Measurements from ENCODE around the gene ZNF595.
"Not testable (repeated sequence)": the region's sequence is repeated elsewhere in the genome, so short reads cannot be mapped to it uniquely, and the experiment has no call there.

ZNF595 gene

GRCh38 chr4:86559-87324, 33.6 kb downstream of the ZNF595 start:
- DNase-seq, result not testable (repeated sequence)

GRCh38 chr4:98386-98785, 45.3 kb downstream of the ZNF595 start:
- no peak for DNase-seq

DNA sequence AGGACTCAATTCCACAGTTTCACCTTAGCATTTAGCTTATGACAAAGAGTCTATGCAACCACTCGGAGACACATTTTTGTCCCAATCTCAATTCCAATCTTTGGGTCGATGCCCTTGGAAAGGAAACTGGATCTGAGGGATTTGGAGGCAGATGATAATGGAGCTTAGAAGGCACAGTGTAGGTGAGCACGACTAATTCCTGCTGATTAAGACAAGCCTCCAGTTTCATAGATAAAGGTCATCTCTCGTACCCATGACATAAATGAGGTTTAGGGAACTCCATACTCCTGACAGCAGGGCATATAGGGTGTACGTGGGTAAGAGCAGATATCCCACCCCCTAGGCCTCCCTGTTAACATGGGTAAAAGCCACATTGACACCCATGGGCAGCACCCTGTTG, 46.7 kb downstream of the ZNF595 start:
- DNase-seq, result no peak

- no peak for DNase-seq
Observed at GRCh38 chr4:107083-107443, 53.9 kb downstream of the ZNF595 start.

DNA sequence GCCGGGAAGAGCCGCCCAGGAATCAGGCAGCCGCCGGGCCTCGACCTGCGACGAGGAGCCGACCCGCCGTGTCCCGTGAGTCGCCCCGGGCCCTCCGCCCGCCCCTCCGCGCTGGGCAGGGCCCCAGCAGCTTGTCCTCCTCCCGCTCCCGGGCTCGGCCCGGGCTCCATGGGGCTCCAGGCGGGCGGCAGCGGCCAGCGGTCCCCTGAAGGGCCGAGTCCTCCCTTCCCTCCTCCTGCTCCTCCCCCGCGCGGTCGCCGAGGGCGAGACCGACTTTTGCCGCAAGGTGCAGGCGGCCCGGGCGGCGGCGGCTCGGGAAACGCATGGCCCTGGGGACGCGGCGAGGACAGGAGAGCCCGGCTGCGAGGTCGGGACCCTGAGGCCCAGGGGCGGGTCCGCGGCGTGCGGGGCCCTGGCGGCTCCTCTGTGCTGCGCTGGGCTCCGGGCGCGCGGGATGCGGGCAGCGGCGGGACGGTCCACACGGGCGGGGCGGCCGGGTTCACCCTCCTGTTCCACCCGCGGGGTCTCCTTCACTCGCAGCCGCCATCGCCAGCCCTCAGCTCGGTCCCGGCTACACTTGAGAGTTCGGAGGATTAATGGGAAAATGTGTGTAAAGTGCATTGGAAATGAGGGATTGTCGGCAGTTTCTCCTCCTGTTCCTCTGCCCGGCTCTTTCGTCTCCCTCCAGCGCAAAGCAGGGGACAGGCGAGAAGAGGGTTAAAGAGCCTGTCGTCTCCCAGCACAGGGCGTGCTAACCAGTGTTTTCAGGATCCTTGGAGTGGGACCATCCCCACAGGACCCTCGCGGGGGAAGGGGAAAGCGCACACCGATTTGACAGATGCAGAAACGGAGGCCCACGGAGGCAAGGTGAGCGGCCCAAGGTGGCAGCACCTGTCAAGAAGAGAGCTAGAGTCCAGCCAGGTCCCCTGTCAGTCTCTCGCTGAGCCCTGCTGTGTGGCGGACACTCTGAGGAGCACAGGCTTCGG, 54.6 kb downstream of the ZNF595 start:
- DNase-seq, result no peak

DNA sequence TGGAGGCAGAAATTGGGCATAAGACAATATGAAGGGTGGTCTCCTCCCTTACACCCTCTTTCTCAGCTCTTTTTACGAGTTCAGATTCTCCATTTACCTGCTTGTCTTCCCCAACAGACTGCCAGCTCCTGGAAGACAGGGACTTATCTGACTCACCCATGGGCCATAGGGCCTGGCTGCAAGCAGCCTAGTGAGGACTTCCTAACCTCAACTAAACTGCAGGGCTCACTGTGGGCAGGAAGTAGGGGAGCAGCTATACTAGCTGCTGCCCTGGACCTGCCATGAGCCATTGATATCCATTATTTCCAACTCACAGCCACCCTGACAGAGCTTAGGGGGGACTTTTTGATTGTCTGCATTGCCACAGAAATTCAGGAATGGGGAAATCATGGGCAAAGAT, 59.6 kb downstream of the ZNF595 start:
- no peak for DNase-seq

GRCh38 chr4:113732-114131, 60.6 kb downstream of the ZNF595 start:
- DNase-seq, result no peak

- no peak for DNase-seq
Observed at GRCh38 chr4:114149-114548, 61.0 kb downstream of the ZNF595 start.

GRCh38 chr4:116499-116898, 63.4 kb downstream of the ZNF595 start:
- DNase-seq, result no peak

GRCh38 chr4:120616-121015, 67.5 kb downstream of the ZNF595 start:
- DNase-seq, result no peak

DNA sequence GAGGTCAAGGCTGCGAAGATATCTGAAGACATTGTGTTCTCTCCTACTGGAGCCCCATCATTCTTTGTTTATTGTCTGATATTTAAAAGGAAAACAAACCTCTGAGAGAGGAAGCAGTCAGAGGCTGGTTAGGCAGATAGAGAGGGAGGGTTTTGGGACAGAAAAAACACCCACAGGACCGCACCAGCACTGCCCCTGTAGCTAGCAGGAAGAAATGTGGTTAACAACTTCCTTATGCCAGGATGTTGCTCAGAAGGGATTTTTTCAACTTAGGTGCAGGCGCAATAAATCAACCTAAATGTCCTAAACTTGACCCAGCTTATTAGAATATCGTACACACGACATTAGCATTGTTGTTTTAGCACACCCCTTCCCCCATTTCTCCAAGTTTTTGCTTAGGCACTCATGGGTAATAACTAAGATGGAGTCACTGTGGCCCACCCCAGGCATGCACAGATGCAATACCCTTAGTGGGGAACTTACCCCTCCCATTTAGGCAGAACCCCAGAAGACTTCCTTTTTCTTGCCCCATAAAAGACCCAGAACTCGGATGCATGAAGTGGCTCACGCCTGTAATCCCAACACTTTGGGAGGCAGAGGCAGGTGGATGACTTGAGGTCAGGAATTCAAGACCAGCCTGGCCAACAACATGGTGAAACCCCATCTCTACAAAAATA, 68.4 kb downstream of the ZNF595 start:
- DNase-seq, result peak; percentile 34

DNA sequence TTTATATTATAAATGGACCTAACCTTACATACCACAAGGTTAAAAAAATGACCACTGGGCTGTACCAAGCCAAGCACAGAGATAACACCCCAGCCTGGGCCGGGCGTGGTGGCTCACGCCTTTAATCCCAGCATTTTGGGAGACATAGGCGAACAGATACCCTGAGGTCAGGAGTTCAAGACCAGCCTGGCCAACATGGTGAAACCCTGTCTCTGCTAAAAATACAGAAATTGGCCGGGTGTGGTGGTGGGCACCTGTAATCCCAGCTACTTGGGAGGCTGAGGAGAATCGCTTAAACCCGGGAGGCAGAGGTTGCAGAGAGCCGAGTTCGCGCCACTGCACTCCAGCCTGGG, 70.8 kb downstream of the ZNF595 start:
- DNase-seq, result not testable (repeated sequence)

DNA sequence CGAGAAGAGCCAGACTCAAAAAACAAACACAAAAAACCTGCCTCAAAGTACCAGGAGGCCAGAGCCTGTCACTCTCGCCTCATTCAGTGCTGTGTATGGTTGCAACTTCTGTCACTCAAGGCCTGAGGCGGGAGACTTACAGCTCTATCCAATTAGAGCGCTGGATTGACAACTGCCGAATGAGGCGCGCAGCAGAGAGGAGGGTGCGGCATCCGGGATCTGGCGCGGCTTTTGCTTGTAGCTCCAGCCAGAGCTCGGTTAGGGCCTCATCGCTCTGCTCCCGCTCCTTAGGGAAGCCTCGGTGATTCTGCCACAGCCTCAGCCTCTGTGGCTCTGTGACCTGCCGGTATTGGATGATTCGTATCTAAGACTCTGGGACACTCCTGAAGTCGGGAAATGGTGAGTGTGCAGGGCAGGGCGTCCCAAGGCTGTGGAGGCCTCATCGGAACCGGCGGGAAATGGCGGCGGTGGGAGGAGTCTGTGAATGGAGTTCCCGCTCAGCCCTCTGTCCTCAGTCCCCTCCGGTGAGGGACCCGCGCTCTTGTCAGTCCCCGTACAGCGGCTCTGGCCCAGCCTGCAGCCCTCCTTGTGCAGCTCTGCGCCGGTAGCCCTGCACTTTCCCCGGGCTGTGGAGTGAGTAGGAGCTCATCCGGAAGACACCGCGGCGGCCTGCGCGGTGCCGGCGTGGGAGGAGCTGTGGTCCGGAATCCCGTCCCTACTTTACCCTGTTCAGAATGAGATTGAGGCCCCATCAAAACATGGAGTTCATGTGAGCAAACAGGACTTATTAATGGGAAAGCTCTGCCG, 71.4 kb downstream of the ZNF595 start, which contains the start of gene ZNF718:
TSS of gene ZNF718 (plus strand) at position 227 of the 807 bp plus-strand sequence. CDS start at position 397, 170 bp downstream.
- peak; percentile 88 for DNase-seq

DNA sequence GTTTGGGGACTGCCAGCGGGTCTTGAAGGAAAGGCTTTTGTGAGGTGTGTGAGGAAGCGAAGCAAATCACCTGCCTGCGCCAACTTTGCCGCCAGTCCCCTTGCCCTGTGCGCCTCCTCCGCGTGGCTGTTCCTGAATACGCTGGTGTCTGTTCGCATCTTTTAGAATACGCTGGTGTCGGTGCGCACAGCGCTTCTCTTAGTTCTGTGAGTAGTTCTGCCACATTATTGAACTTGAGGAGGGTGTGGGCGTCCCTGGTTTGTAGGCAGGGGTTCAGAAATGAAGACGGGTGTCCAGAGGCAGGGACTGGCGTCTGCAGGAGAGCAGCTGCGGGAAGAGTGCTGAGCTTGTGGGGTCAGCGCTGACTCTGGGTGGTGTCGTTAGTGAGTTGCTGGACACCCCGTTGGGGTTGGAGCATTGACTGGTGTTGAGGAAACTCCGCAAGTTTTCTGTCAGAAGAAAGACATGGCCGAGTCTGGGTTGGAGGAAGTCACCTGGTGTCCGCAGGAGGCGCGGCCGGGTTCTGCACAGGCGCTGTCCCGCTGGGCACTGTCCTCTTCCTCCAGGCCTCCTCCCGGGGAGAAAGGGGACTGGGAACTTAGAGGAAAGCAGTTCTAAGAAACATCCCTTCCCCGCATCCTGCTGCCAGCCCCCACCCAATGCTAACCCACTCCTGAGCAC, 72.1 kb downstream of the ZNF595 start:
- DNase-seq, result peak; percentile 10

DNA sequence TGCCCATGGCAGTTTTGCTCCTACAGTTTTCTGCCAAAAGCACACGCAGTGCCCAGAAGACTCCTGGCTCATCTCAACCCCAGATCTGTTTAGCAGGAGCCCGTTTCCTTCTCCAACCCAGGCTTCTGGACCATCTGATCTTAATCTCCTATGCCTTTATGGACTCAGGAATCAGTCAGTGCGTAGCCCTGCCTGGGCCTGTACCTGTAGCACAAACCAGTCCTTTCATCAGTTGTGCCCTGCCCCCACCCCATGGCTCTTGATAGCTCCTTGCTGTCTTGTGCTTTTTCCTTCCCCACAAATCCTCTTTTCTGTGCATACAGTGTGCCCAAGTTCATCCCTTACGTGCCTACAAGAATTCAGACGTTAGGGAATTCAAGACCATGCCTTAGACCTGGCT, 72.7 kb downstream of the ZNF595 start:
- DNase-seq, result no peak

GRCh38 chr4:132483-132882, 79.4 kb downstream of the ZNF595 start:
- no peak for DNase-seq
